Mesothelial cell of epicardium (in vitro differentiated cells): Measurements from ENCODE around the gene SERPINB13. TPM values are rescaled to one million over a fixed set of nuclear protein-coding genes. Genes with fewer than 3 reads are reported as not detected.

Experiments used
- DNase-seq, 2 experiments: peaks; one replicate each; pipeline ENCODE4 v3.0.0; 2021; ENCODE audit warnings: low spot score in 2 of 2; ENCODE audit not compliant: unreplicated experiment in 2 of 2
- H3K27ac Mint-ChIP-seq: 2 replicates; pipeline ENCODE4 v1.8.0; 2021; ENCODE audit warnings: mixed read lengths
- H3K27me3 Mint-ChIP-seq: 2 replicates; pipeline ENCODE4 v1.8.0; 2021; ENCODE audit warnings: low read depth, mixed read lengths
- H3K36me3 Mint-ChIP-seq: 2 replicates; pipeline ENCODE4 v1.8.0; 2021; ENCODE audit warnings: mixed read lengths
- H3K4me1 Mint-ChIP-seq: 2 replicates; pipeline ENCODE4 v1.8.0; 2021; ENCODE audit warnings: mixed read lengths
- H3K4me3 Mint-ChIP-seq: 2 replicates; pipeline ENCODE4 v1.8.0; 2021; ENCODE audit warnings: mild to moderate bottlenecking, moderate library complexity, mixed read lengths
- H3K9me3 Mint-ChIP-seq: 2 replicates; pipeline ENCODE4 v1.8.0; 2021; ENCODE audit warnings: mixed read lengths
- total RNA-seq: library from RNA; stranded (reverse); gene quantifications from 3 replicates; pipeline ENCODE4 v1.2.1, GENCODE V29; 2021
- TF ChIP-seq, protein P1 (sequence below): fragments of 200-600 bp; sonication (generic); IDR thresholded peaks from one replicate; pipeline ENCODE4 v1.5.0; 2021; ENCODE audit warnings: antibody characterized with exemption; ENCODE audit not compliant: unreplicated experiment

The SERPINB13 gene
- total RNA-seq, 1 donor from 2014 or later: 0.38 TPM

DNA sequence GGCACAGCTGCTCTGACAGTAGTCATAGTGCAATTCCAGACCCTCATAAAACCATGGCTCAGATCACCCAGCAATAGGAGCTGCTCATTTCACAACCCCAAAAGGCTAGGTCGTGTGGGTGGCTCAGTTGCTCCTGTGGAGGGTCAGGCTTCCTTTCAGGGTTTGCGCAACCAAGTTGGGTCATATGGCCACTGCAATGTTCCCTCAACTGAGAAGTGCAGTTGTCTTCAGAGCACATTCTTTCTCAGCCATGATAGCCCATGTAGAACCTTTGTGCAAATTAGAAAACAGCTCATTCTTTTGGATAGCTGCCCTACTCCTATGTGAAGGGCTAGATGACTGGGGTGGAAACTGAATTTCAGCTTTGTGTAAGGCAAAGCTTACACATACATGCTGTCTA, 3.2 kb downstream of the SERPINB13 start:
- peaks cover 24% of the 10 kb centered on the region for H3K4me1 Mint-ChIP-seq
- TF ChIP-seq, protein P1, sequence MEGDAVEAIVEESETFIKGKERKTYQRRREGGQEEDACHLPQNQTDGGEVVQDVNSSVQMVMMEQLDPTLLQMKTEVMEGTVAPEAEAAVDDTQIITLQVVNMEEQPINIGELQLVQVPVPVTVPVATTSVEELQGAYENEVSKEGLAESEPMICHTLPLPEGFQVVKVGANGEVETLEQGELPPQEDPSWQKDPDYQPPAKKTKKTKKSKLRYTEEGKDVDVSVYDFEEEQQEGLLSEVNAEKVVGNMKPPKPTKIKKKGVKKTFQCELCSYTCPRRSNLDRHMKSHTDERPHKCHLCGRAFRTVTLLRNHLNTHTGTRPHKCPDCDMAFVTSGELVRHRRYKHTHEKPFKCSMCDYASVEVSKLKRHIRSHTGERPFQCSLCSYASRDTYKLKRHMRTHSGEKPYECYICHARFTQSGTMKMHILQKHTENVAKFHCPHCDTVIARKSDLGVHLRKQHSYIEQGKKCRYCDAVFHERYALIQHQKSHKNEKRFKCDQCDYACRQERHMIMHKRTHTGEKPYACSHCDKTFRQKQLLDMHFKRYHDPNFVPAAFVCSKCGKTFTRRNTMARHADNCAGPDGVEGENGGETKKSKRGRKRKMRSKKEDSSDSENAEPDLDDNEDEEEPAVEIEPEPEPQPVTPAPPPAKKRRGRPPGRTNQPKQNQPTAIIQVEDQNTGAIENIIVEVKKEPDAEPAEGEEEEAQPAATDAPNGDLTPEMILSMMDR: no peak
- peaks cover 7% of the 10 kb centered on the region for H3K9me3 Mint-ChIP-seq
- DNase-seq: no peak
- no peaks in the 10 kb centered on the region for H3K36me3 Mint-ChIP-seq
- no peak overlapping the region for H3K4me3 Mint-ChIP-seq
- H3K27me3 Mint-ChIP-seq: no peaks in the 10 kb centered on the region
- H3K27ac Mint-ChIP-seq: no peak overlapping the region

DNA sequence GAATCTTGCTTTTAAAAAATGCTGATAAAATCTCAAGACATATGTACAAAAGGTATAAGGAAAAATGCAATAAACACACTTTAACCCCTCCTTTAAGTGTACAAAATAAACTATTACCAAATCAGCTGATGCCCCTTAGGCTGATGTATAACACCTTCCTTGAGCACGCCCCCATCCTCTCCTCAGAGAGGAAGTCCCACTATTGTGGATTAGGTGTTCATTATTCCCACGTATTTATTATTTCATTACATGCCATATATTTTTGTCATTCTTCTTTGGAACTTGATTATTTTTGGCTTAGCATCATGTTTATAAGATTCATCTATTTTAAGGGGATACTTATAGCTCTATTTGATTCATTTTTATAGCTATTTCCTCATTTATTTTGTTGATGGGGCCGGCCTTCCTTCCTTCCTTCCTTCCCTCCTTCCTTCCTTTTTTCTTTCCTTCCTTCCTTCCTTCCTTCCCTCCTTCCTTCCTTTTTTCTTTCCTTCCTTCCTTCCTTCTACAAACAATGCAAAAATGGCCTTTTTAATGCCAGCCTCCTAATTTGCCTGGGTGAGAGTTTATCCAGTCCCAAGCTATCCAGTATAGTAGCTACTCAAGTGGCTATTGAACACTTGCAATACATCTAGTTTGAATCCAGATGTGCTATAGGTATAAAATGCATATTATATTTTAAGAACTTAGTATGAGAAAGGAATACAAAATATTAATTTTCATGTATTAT, 4.0 kb downstream of the SERPINB13 start:
- TF ChIP-seq, protein P1: no peak
- Mint-ChIP-seq H3K9me3 (peaks cover 7% of the 10 kb centered on the region), H3K4me1 (peaks cover 22% of the 10 kb centered on the region), H3K4me3 (no peak overlapping the region), H3K27ac (no peak overlapping the region), H3K36me3 (no peaks in the 10 kb centered on the region), H3K27me3 (no peaks in the 10 kb centered on the region)
- no peak for DNase-seq

DNA sequence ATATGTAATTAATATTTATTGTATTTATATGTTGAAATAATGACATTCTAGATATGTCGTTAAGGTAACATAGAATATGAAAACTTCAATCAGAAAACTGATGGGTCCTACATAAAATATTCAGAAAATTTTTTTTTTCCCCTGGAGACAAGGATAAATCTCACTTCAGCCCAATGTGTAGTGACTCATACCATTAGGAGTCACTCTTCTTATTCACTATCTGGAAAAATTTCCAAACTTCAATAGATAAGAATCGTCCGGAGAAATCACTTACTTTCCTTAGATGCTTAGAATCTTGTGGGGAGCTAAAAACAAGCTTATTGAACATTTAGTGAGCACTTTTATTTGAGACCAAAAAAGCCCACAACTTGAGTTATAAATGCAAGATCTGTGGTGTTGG, 4.6 kb downstream of the SERPINB13 start:
- Mint-ChIP-seq H3K4me1 (peaks cover 17% of the 10 kb centered on the region), H3K27me3 (no peaks in the 10 kb centered on the region), H3K36me3 (no peaks in the 10 kb centered on the region), H3K9me3 (peaks cover 7% of the 10 kb centered on the region), H3K27ac (no peak overlapping the region), H3K4me3 (no peak overlapping the region)
- DNase-seq: no peak
- TF ChIP-seq, protein P1: no peak

DNA sequence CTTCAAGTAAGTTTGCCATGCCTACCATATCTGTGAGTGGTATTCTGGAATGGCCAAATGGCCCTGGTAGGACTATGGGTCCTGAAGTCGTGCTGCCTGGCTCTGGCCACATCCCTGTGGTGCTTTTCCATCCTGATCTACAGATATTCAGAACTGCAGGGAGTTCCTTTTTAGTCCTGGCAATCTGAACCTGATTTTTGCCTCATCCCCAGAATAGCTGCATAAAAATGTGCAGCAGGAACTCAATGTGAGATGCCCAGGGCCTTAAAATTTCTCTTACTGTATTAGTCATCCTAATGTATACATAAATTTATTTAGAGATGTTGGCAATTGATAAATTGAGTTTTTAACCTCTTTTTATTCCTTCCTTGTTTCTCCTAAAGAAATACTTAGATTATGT, 5.3 kb downstream of the SERPINB13 start:
- peaks cover 10% of the 10 kb centered on the region for H3K4me1 Mint-ChIP-seq
- H3K27ac Mint-ChIP-seq: no peak overlapping the region
- H3K4me3 Mint-ChIP-seq: no peak overlapping the region
- DNase-seq: no peak
- H3K27me3 Mint-ChIP-seq: no peaks in the 10 kb centered on the region
- H3K36me3 Mint-ChIP-seq: no peaks in the 10 kb centered on the region
- TF ChIP-seq, protein P1: no peak
- H3K9me3 Mint-ChIP-seq: peaks cover 7% of the 10 kb centered on the region

DNA sequence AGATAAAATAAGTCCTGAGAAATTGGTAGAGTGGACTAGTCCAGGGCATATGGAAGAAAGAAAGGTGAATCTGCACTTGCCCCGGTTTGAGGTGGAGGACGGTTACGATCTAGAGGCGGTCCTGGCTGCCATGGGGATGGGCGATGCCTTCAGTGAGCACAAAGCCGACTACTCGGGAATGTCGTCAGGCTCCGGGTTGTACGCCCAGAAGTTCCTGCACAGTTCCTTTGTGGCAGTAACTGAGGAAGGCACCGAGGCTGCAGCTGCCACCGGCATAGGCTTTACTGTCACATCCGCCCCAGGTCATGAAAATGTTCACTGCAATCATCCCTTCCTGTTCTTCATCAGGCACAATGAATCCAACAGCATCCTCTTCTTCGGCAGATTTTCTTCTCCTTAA, 9.8 kb downstream of the SERPINB13 start:
- no peaks in the 10 kb centered on the region for H3K4me1 Mint-ChIP-seq
- peaks cover 3% of the 10 kb centered on the region for H3K27me3 Mint-ChIP-seq

More for the DNA sequence above, 9.8 kb downstream of the SERPINB13 start:
- TF ChIP-seq, protein P1: no peak
- H3K4me3 Mint-ChIP-seq: no peak overlapping the region
- H3K36me3 Mint-ChIP-seq: no peaks in the 10 kb centered on the region
- H3K9me3 Mint-ChIP-seq: peaks cover 3% of the 10 kb centered on the region
- H3K27ac Mint-ChIP-seq: no peak overlapping the region
- no peak for DNase-seq
